ENCODE results near the gene TRAF5.

DNA sequence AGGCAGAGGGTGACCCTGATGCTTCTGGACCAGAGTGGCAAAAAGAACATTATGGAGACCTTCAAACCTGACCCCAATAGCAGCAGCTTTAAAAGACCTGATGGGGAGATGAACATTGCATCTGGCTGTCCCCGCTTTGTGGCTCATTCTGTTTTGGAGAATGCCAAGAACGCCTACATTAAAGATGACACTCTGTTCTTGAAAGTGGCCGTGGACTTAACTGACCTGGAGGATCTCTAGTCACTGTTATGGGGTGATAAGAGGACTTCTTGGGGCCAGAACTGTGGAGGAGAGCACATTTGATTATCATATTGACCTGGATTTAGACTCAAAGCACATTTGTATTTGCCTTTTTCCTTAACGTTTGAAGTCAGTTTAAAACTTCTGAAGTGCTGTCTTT is 45.8 kb downstream of the TRAF5 start:
- TF ChIP-seq POLR2A (IDR thresholded peaks at IDR 0.05) (no peak), EP300 (IDR thresholded peaks at IDR 0.05) (no peak), POLR2AphosphoS5 (IDR thresholded peaks at IDR 0.05) (no peak)
- TF ChIP-seq, protein P1, sequence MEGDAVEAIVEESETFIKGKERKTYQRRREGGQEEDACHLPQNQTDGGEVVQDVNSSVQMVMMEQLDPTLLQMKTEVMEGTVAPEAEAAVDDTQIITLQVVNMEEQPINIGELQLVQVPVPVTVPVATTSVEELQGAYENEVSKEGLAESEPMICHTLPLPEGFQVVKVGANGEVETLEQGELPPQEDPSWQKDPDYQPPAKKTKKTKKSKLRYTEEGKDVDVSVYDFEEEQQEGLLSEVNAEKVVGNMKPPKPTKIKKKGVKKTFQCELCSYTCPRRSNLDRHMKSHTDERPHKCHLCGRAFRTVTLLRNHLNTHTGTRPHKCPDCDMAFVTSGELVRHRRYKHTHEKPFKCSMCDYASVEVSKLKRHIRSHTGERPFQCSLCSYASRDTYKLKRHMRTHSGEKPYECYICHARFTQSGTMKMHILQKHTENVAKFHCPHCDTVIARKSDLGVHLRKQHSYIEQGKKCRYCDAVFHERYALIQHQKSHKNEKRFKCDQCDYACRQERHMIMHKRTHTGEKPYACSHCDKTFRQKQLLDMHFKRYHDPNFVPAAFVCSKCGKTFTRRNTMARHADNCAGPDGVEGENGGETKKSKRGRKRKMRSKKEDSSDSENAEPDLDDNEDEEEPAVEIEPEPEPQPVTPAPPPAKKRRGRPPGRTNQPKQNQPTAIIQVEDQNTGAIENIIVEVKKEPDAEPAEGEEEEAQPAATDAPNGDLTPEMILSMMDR (IDR thresholded peaks at IDR 0.05), result no peak
